Small intestine (tissue), 7 donors: ENCODE measurements around the gene NDFIP2. TPM values are rescaled to one million over a fixed set of nuclear protein-coding genes. Genes with fewer than 3 reads are reported as not detected.

Source experiments
- DNase-seq, 2 donors: peaks; one replicate each; pipeline versions ENCODE4 v3.0.0 to v3.0.0-alpha.2; 2013
- FAIRE-seq: peaks from 2 replicates; lab custom pipeline; 2012; peaks lifted over from hg19 to GRCh38; lab: Jason Lieb, UNC
- H3K27ac ChIP-seq, 3 donors: one replicate each; pipeline ENCODE4 v1.5.1; 2013; ENCODE audit warnings: low read length in 2 of 3, mild to moderate bottlenecking in 2 of 3, control low read depth in 1 of 3, inconsistent platforms in 1 of 3, low read depth in 1 of 3, moderate library complexity in 1 of 3
- H3K27me3 ChIP-seq, 3 donors: one replicate each; pipeline ENCODE4 v1.6.1; 2013; ENCODE audit warnings: low read length in 3 of 3, inconsistent platforms in 1 of 3; ENCODE audit not compliant: control insufficient read depth in 3 of 3, insufficient read depth in 3 of 3
- H3K36me3 ChIP-seq, 3 donors: one replicate each; pipeline ENCODE4 v1.6.1; 2013; ENCODE audit warnings: low read length in 3 of 3, inconsistent platforms in 1 of 3, low read depth in 1 of 3, mild to moderate bottlenecking in 1 of 3, moderate library complexity in 1 of 3; ENCODE audit not compliant: control insufficient read depth in 3 of 3, insufficient read depth in 2 of 3
- H3K4me1 ChIP-seq, 3 donors: one replicate each; pipeline ENCODE4 v1.6.1; 2013; ENCODE audit warnings: low read length in 2 of 3, inconsistent platforms in 1 of 3, low read depth in 1 of 3, mild to moderate bottlenecking in 1 of 3, moderate library complexity in 1 of 3; ENCODE audit not compliant: control insufficient read depth in 3 of 3, insufficient read depth in 2 of 3
- H3K4me3 ChIP-seq, 3 donors: one replicate each; pipeline ENCODE4 v1.5.1; 2013; ENCODE audit warnings: low read length in 3 of 3, control low read depth in 1 of 3, inconsistent platforms in 1 of 3, low read depth in 1 of 3, mild to moderate bottlenecking in 1 of 3, moderate library complexity in 1 of 3
- H3K9me3 ChIP-seq, 2 donors: one replicate each; pipeline ENCODE4 v1.6.1; 2013; ENCODE audit warnings: low read depth in 1 of 2, low read length in 1 of 2; ENCODE audit not compliant: control insufficient read depth in 2 of 2, insufficient read depth in 1 of 2
- WGBS, 3 donors: extraction: QIAGEN DNeasy Blood & Tissue Kit; methylation state at CpG; one replicate each; pipeline ENCODE4 v1.1.7; 2013; 5-methylcytosine and 5-hydroxymethylcytosine counted together
- polyA plus RNA-seq, 4 donors: library from polyadenylated mRNA; stranded (reverse) in 3 of 4; unstranded in 1 of 4; fragments of 200-250 nt in 3 of 4; fragments of 120-200 nt in 1 of 4; gene quantifications; one replicate each; pipeline versions ENCODE4 v1.2.1 to v1.2.3, GENCODE V29; 2013
- donor health status: healthy with polysubstance abuse.
- donor health status: control.
- donor health status: control.
- donor health status: Bipolar disorder and iron deficiency.
- donor health status: healthy.

Gene NDFIP2
- polyA plus RNA-seq, 4 donors = 34.6 to 96.9 (median 48.1) TPM

- Histone ChIP-seq H3K27me3 (no peaks in the 10 kb centered on the region), H3K36me3 (no peaks in the 10 kb centered on the region), H3K4me1 (peaks cover 0 to 8% (median 0%) of the 10 kb centered on the region in 3 donors), H3K27ac (no peak overlapping the region), H3K4me3 (no peak overlapping the region), H3K9me3 (no peaks in the 10 kb centered on the region)
- FAIRE-seq (no peak), DNase-seq (no peak)
- 74 to 87% (median 78%) methylated on average over 5 of the region's 5 CpGs for WGBS, 3 donors
Observed at GRCh38 chr13:79479882-79480281, 1.1 kb upstream of the NDFIP2 start.

- H3K4me1 ChIP-seq = peaks cover 0 to 20% (median 0%) of the 10 kb centered on the region in 3 donors
- DNase-seq (peak; percentile 50 to 77), FAIRE-seq (no peak)
- H3K36me3 ChIP-seq = no peaks in the 10 kb centered on the region
- H3K27me3 ChIP-seq = no peaks in the 10 kb centered on the region
- no peaks in the 10 kb centered on the region for H3K9me3 ChIP-seq
- peak overlapping the region; percentile 85 to 97 (median 94) for H3K27ac ChIP-seq
- peak overlapping the region; percentile 62 to 97 (median 65) for H3K4me3 ChIP-seq
- 0% methylated on average over 12 of the region's 12 CpGs for WGBS, 3 donors
Observed at GRCh38 chr13:79481685-79482052, 714 bp downstream of the NDFIP2 start.

- H3K4me3 ChIP-seq = peak overlapping the region in 2 of 3 donors; percentile 45 to 97
- 22 to 53% (median 34%) methylated on average over 3 of the region's 3 CpGs for WGBS, 3 donors
- DNase-seq = peak; percentile 41 to 61
- H3K27me3 ChIP-seq = no peaks in the 10 kb centered on the region
- H3K27ac ChIP-seq = peak overlapping the region in 1 of 3 donors; percentile 97
- H3K4me1 ChIP-seq = peaks cover 0 to 22% (median 0%) of the 10 kb centered on the region in 3 donors
- no peaks in the 10 kb centered on the region for H3K9me3 ChIP-seq
- H3K36me3 ChIP-seq = no peaks in the 10 kb centered on the region
- FAIRE-seq = no peak
Observed at GRCh38 chr13:79482281-79482970, 1.5 kb downstream of the NDFIP2 start.

GRCh38 chr13:79483086-79483706 lies 2.2 kb downstream of the NDFIP2 start:
- 10 to 47% (median 35%) methylated on average over 4 of the region's 4 CpGs for WGBS, 3 donors
- Histone ChIP-seq H3K9me3 (no peaks in the 10 kb centered on the region), H3K4me3 (peak overlapping the region in 2 of 3 donors; percentile 45 to 97), H3K4me1 (peaks cover 0 to 22% (median 0%) of the 10 kb centered on the region in 3 donors), H3K27me3 (no peaks in the 10 kb centered on the region), H3K27ac (peak overlapping the region in 2 of 3 donors; percentile 20 to 97), H3K36me3 (no peaks in the 10 kb centered on the region)
- DNase-seq (peak; percentile 52 to 64), FAIRE-seq (peak; percentile 10)

- DNase-seq = peak; percentile 88 to 94
- no peak for FAIRE-seq
- H3K9me3 ChIP-seq = no peaks in the 10 kb centered on the region
- H3K36me3 ChIP-seq = no peaks in the 10 kb centered on the region
- no peak overlapping the region for H3K4me3 ChIP-seq
- H3K27ac ChIP-seq = peak overlapping the region; percentile 76 to 97 (median 85)
- no peaks in the 10 kb centered on the region for H3K27me3 ChIP-seq
- peaks cover 0 to 22% (median 3%) of the 10 kb centered on the region in 3 donors for H3K4me1 ChIP-seq
- 15 to 54% (median 26%) methylated on average over 4 of the region's 4 CpGs for WGBS, 3 donors
Observed at GRCh38 chr13:79485014-79485811, 4.3 kb downstream of the NDFIP2 start.

- 51 to 79% (median 68%) methylated on average over 6 of the region's 6 CpGs for WGBS, 3 donors
- FAIRE-seq (no peak), DNase-seq (peak in 1 of 2 donors; percentile 46)
- Histone ChIP-seq H3K4me1 (peaks cover 0 to 24% (median 5%) of the 10 kb centered on the region in 3 donors), H3K4me3 (no peak overlapping the region), H3K27me3 (no peaks in the 10 kb centered on the region), H3K27ac (peak overlapping the region in 1 of 3 donors; percentile 97), H3K36me3 (no peaks in the 10 kb centered on the region), H3K9me3 (no peaks in the 10 kb centered on the region)
Observed at GRCh38 chr13:79486433-79487188, 5.7 kb downstream of the NDFIP2 start.

GRCh38 chr13:79490326-79490725 lies 9.4 kb downstream of the NDFIP2 start:
- Histone ChIP-seq H3K4me3 (no peak overlapping the region), H3K9me3 (no peaks in the 10 kb centered on the region), H3K36me3 (no peaks in the 10 kb centered on the region), H3K27me3 (no peaks in the 10 kb centered on the region), H3K27ac (no peak overlapping the region), H3K4me1 (peaks cover 0 to 13% (median 8%) of the 10 kb centered on the region in 3 donors)
- FAIRE-seq (no peak), DNase-seq (no peak)
- WGBS, 3 donors = 90 to 100% (median 94%) methylated on average over 1 of the region's 1 CpG
